ENCODE data around the gene DFFA. TPM values are rescaled to one million over a fixed set of nuclear protein-coding genes. Genes with fewer than 3 reads are reported as not detected.

DFFA gene
- polyA plus RNA-seq, 3 donors: 11.0 to 17.8 (median 17.3) TPM

- Histone ChIP-seq H2AFZ (ENCODE audit: insufficient read depth, low read depth, low read length, poor library complexity, severe bottlenecking) (no peak overlapping the region), H3K4me2 (replicated peaks; ENCODE audit: extremely low read depth, low read length, poor library complexity, severe bottlenecking) (no peak overlapping the region), H3K79me2 (ENCODE audit: insufficient read depth, low read length) (no peaks in the 10 kb centered on the region), H3K36me3 (replicated peaks in 1 of 2; ENCODE audit: control insufficient read depth in 1 of 2, insufficient read depth in 2 of 2, low read length in 2 of 2) (peaks cover 7 to 20% of the 10 kb centered on the region in 2 donors), H3K9me3 (replicated peaks in 1 of 2; ENCODE audit: control insufficient read depth in 1 of 2, insufficient read depth in 1 of 2, low read length in 2 of 2) (peaks cover 0 to 6% of the 10 kb centered on the region in 2 donors), H3K27ac (ENCODE audit: low read depth in 1 of 2, low read length in 2 of 2) (no peak overlapping the region), H3K4me1 (ENCODE audit: control insufficient read depth in 1 of 2, insufficient read depth in 2 of 2, low read length in 2 of 2) (no peaks in the 10 kb centered on the region), H3K9ac (ENCODE audit: insufficient read depth, low read length, poor library complexity, severe bottlenecking) (no peak overlapping the region), H4K20me1 (ENCODE audit: insufficient read depth, low read length) (no peaks in the 10 kb centered on the region), H3K4me3 (replicated peaks in 1 of 3; ENCODE audit: low read depth in 2 of 3, low read length in 3 of 3) (no peak overlapping the region), H3K27me3 (ENCODE audit: control insufficient read depth in 2 of 2, insufficient read depth in 2 of 2, low read length in 2 of 2) (no peaks in the 10 kb centered on the region)
- intact Hi-C loops (cut with micrococcal nuclease): no loop called here
- peaks cover 7% of the 10 kb centered on the region for H3K4me1 Mint-ChIP-seq
- TF ChIP-seq CTCF (IDR thresholded peaks at IDR 0.05): no peak
- peaks cover 21 to 31% of the 10 kb centered on the region in 2 donors for H3K36me3 Mint-ChIP-seq
- DNase-seq: no peak
- H3K4me3 Mint-ChIP-seq: no peak overlapping the region
- no CpG with 5 or more reads among the region's 7 CpGs for WGBS (ENCODE audit: insufficient coverage)
- peaks cover 1 to 11% (median 7%) of the 10 kb centered on the region in 3 donors for H3K27me3 Mint-ChIP-seq (ENCODE audit: low read depth in 3 of 3)
- H3K9me3 Mint-ChIP-seq: peaks cover 0 to 9% (median 6%) of the 10 kb centered on the region in 7 donors
- H3K27ac Mint-ChIP-seq: no peak overlapping the region
Measured at GRCh38 chr1:10456661-10457060, 15.7 kb downstream of the DFFA start.

GRCh38 chr1:10456048-10456447 is 16.3 kb downstream of the DFFA start:
- Mint-ChIP-seq H3K36me3 (peaks cover 15 to 25% of the 10 kb centered on the region in 2 donors), H3K4me1 (peaks cover 12% of the 10 kb centered on the region), H3K27me3 (ENCODE audit: low read depth in 3 of 3) (peaks cover 6 to 17% (median 12%) of the 10 kb centered on the region in 3 donors), H3K9me3 (peaks cover 0 to 9% (median 6%) of the 10 kb centered on the region in 7 donors), H3K4me3 (no peak overlapping the region), H3K27ac (no peak overlapping the region)
- Histone ChIP-seq H3K9ac (ENCODE audit: insufficient read depth, low read length, poor library complexity, severe bottlenecking) (no peak overlapping the region), H3K27ac (ENCODE audit: low read depth in 1 of 2, low read length in 2 of 2) (no peak overlapping the region), H3K79me2 (ENCODE audit: insufficient read depth, low read length) (no peaks in the 10 kb centered on the region), H2AFZ (ENCODE audit: insufficient read depth, low read depth, low read length, poor library complexity, severe bottlenecking) (no peak overlapping the region), H3K9me3 (replicated peaks in 1 of 2; ENCODE audit: control insufficient read depth in 1 of 2, insufficient read depth in 1 of 2, low read length in 2 of 2) (peaks cover 0 to 6% of the 10 kb centered on the region in 2 donors), H3K4me3 (replicated peaks in 1 of 3; ENCODE audit: low read depth in 2 of 3, low read length in 3 of 3) (no peak overlapping the region), H4K20me1 (ENCODE audit: insufficient read depth, low read length) (no peaks in the 10 kb centered on the region), H3K4me2 (replicated peaks; ENCODE audit: extremely low read depth, low read length, poor library complexity, severe bottlenecking) (no peak overlapping the region), H3K4me1 (ENCODE audit: control insufficient read depth in 1 of 2, insufficient read depth in 2 of 2, low read length in 2 of 2) (no peaks in the 10 kb centered on the region), H3K27me3 (ENCODE audit: control insufficient read depth in 2 of 2, insufficient read depth in 2 of 2, low read length in 2 of 2) (no peaks in the 10 kb centered on the region), H3K36me3 (replicated peaks in 1 of 2; ENCODE audit: control insufficient read depth in 1 of 2, insufficient read depth in 2 of 2, low read length in 2 of 2) (peaks cover 1 to 14% of the 10 kb centered on the region in 2 donors)
- intact Hi-C loops (cut with micrococcal nuclease): no loop called here
- TF ChIP-seq CTCF (IDR thresholded peaks at IDR 0.05): no peak
- WGBS (ENCODE audit: insufficient coverage): 85% methylated on average over 4 of the region's 5 CpGs
- no peak for DNase-seq

All from CD14-positive monocyte (primary cell).